ENCODE measurements around the gene SUSD6. TPM values are rescaled to one million over a fixed set of nuclear protein-coding genes. Genes with fewer than 3 reads are reported as not detected.

SUSD6 gene
- total and polyA plus RNA-seq, 2 donors from 2014 or later, result 14.3 to 84.2 TPM

- TF ChIP-seq CTCF (IDR thresholded peaks at IDR 0.05; ENCODE audit: borderline replicate concordance, extremely low read depth, insufficient read depth), result no peak
- Histone ChIP-seq H3K4me1 (ENCODE audit: control insufficient read depth in 2 of 3, insufficient read depth in 2 of 3, low read depth in 1 of 3, low read length in 3 of 3) (peaks cover 8 to 35% (median 33%) of the 10 kb centered on the region in 3 donors), H3K9ac (ENCODE audit: low read length in 3 of 3) (no peak overlapping the region), H3K27me3 (ENCODE audit: control insufficient read depth, insufficient read depth, low read length) (no peaks in the 10 kb centered on the region), H3K36me3 (ENCODE audit: control insufficient read depth in 2 of 3, insufficient read depth in 3 of 3, low read length in 3 of 3) (no peaks in the 10 kb centered on the region), H3K27ac (ENCODE audit: low read depth in 2 of 2, low read length in 2 of 2) (no peak overlapping the region), H3K9me3 (ENCODE audit: control insufficient read depth in 2 of 3, insufficient read depth in 1 of 3, low read length in 3 of 3) (no peaks in the 10 kb centered on the region), H3K4me3 (ENCODE audit: low read length in 3 of 3) (no peak overlapping the region)
- intact Hi-C loops (cut with DNase I), result no loop called here
- FAIRE-seq (no peak), DNase-seq (no peak)
These were observed 65.3 kb downstream of the SUSD6 start for GRCh38 chr14:69676723-69677122.

GRCh38 chr14:69680297-69680696 lies 68.9 kb downstream of the SUSD6 start:
- TF ChIP-seq CTCF (IDR thresholded peaks at IDR 0.05; ENCODE audit: borderline replicate concordance, extremely low read depth, insufficient read depth), result no peak
- H3K27ac ChIP-seq (ENCODE audit: low read depth in 2 of 2, low read length in 2 of 2), result no peak overlapping the region
- DNase-seq (no peak), FAIRE-seq (no peak)
- peaks cover 0 to 33% (median 31%) of the 10 kb centered on the region in 3 donors for H3K4me1 ChIP-seq (ENCODE audit: control insufficient read depth in 2 of 3, insufficient read depth in 2 of 3, low read depth in 1 of 3, low read length in 3 of 3)
- no peak overlapping the region for H3K9ac ChIP-seq (ENCODE audit: low read length in 3 of 3)
- no peak overlapping the region for H3K4me3 ChIP-seq (ENCODE audit: low read length in 3 of 3)
- H3K36me3 ChIP-seq (ENCODE audit: control insufficient read depth in 2 of 3, insufficient read depth in 3 of 3, low read length in 3 of 3), result no peaks in the 10 kb centered on the region
- no peaks in the 10 kb centered on the region for H3K9me3 ChIP-seq (ENCODE audit: control insufficient read depth in 2 of 3, insufficient read depth in 1 of 3, low read length in 3 of 3)
- no peaks in the 10 kb centered on the region for H3K27me3 ChIP-seq (ENCODE audit: control insufficient read depth, insufficient read depth, low read length)
- intact Hi-C loops (cut with DNase I), result no loop called here

GRCh38 chr14:69682136-69682535 lies 70.7 kb downstream of the SUSD6 start:
- no peak overlapping the region for H3K9ac ChIP-seq (ENCODE audit: low read length in 3 of 3)
- intact Hi-C loops (cut with DNase I), result no loop called here
- peaks cover 0 to 36% (median 34%) of the 10 kb centered on the region in 3 donors for H3K4me1 ChIP-seq (ENCODE audit: control insufficient read depth in 2 of 3, insufficient read depth in 2 of 3, low read depth in 1 of 3, low read length in 3 of 3)
- FAIRE-seq, result no peak
- no peaks in the 10 kb centered on the region for H3K9me3 ChIP-seq (ENCODE audit: control insufficient read depth in 2 of 3, insufficient read depth in 1 of 3, low read length in 3 of 3)
- no peak overlapping the region for H3K4me3 ChIP-seq (ENCODE audit: low read length in 3 of 3)
- no peaks in the 10 kb centered on the region for H3K36me3 ChIP-seq (ENCODE audit: control insufficient read depth in 2 of 3, insufficient read depth in 3 of 3, low read length in 3 of 3)
- no peak overlapping the region for H3K27ac ChIP-seq (ENCODE audit: low read depth in 2 of 2, low read length in 2 of 2)
- no peak for TF ChIP-seq CTCF (IDR thresholded peaks at IDR 0.05; ENCODE audit: borderline replicate concordance, extremely low read depth, insufficient read depth)
- no peaks in the 10 kb centered on the region for H3K27me3 ChIP-seq (ENCODE audit: control insufficient read depth, insufficient read depth, low read length)
- DNase-seq, result no peak

- intact Hi-C loops (cut with DNase I), result no loop called here
- Histone ChIP-seq H3K4me3 (ENCODE audit: low read length in 3 of 3) (no peak overlapping the region), H3K9me3 (ENCODE audit: control insufficient read depth in 2 of 3, insufficient read depth in 1 of 3, low read length in 3 of 3) (no peaks in the 10 kb centered on the region), H3K27me3 (ENCODE audit: control insufficient read depth, insufficient read depth, low read length) (no peaks in the 10 kb centered on the region), H3K4me1 (ENCODE audit: control insufficient read depth in 2 of 3, insufficient read depth in 2 of 3, low read depth in 1 of 3, low read length in 3 of 3) (peaks cover 0 to 36% (median 34%) of the 10 kb centered on the region in 3 donors), H3K9ac (ENCODE audit: low read length in 3 of 3) (no peak overlapping the region), H3K27ac (ENCODE audit: low read depth in 2 of 2, low read length in 2 of 2) (no peak overlapping the region), H3K36me3 (ENCODE audit: control insufficient read depth in 2 of 3, insufficient read depth in 3 of 3, low read length in 3 of 3) (no peaks in the 10 kb centered on the region)
- DNase-seq, result no peak
- TF ChIP-seq CTCF (IDR thresholded peaks at IDR 0.05; ENCODE audit: borderline replicate concordance, extremely low read depth, insufficient read depth), result no peak
- no peak for FAIRE-seq
These were observed 71.3 kb downstream of the SUSD6 start for GRCh38 chr14:69682621-69683263.

Data from kidney (tissue), 14 donors.